H9 (cell line): ENCODE data around the gene NRXN3. TPM values are rescaled to one million over a fixed set of nuclear protein-coding genes. Genes with fewer than 3 reads are reported as not detected.

Experiments used
- DNase-seq: peaks from one replicate; pipeline ENCODE4 v3.0.0-alpha.2; 2017
- H2AFZ ChIP-seq: one replicate; pipeline ENCODE4 v1.6.1; 2013; ENCODE audit warnings: mild to moderate bottlenecking, low read length, control low read depth, moderate library complexity
- H2AK5ac ChIP-seq: 2 replicates; pipeline ENCODE4 v1.6.1; 2013; ENCODE audit warnings: low read length, control low read depth, mixed read lengths; ENCODE audit not compliant: insufficient read length
- H2BK120ac ChIP-seq: one replicate; pipeline ENCODE4 v1.6.1; 2013; ENCODE audit warnings: low read depth, mild to moderate bottlenecking, low read length, control low read depth, inconsistent platforms; ENCODE audit not compliant: poor library complexity, severe bottlenecking
- H2BK12ac ChIP-seq: 2 replicates; pipeline ENCODE4 v1.6.1; 2013; ENCODE audit warnings: low read length, control low read depth, mixed read lengths, low read depth; ENCODE audit not compliant: insufficient read length
- H2BK15ac ChIP-seq: 2 replicates; pipeline ENCODE4 v1.6.1; 2013; ENCODE audit warnings: low read depth, low read length, control low read depth
- H2BK20ac ChIP-seq: one replicate; pipeline ENCODE4 v1.6.1; 2013; ENCODE audit warnings: low read depth, mild to moderate bottlenecking, low read length, control low read depth, inconsistent platforms; ENCODE audit not compliant: poor library complexity, severe bottlenecking
- H2BK5ac ChIP-seq: 2 replicates; pipeline ENCODE4 v1.6.1; 2013; ENCODE audit warnings: low read length, control low read depth, mixed read lengths; ENCODE audit not compliant: insufficient read length
- H3K14ac ChIP-seq: 2 replicates; pipeline ENCODE4 v1.6.1; 2013; ENCODE audit warnings: low read length, control low read depth; ENCODE audit not compliant: insufficient read depth
- H3K18ac ChIP-seq: 2 replicates; pipeline ENCODE4 v1.6.1; 2013; ENCODE audit warnings: low read depth, mild to moderate bottlenecking, mixed read lengths, low read length, control low read depth; ENCODE audit not compliant: insufficient read length
- H3K23ac ChIP-seq: 2 replicates; pipeline ENCODE4 v1.6.1; 2013; ENCODE audit warnings: low read length, control low read depth, mixed read lengths, low read depth; ENCODE audit not compliant: insufficient read length
- H3K23me2 ChIP-seq: 2 replicates; pipeline ENCODE4 v1.6.1; 2013; ENCODE audit warnings: low read depth, mild to moderate bottlenecking, mixed read lengths, low read length, control low read depth; ENCODE audit not compliant: insufficient read length, poor library complexity, severe bottlenecking
- H3K27ac ChIP-seq: 2 replicates; pipeline ENCODE4 v1.5.1; 2013; ENCODE audit warnings: low read length, control low read depth, mixed read lengths, low read depth; ENCODE audit not compliant: insufficient read length
- H3K27me3 ChIP-seq: 2 replicates; pipeline ENCODE4 v1.6.1; 2013; ENCODE audit warnings: low read length, control low read depth, inconsistent platforms; ENCODE audit not compliant: insufficient read depth
- H3K4ac ChIP-seq: 2 replicates; pipeline ENCODE4 v1.6.1; 2013; ENCODE audit warnings: low read depth, mild to moderate bottlenecking, control low read depth, inconsistent platforms, low read length, moderate library complexity
- H3K4me1 ChIP-seq: 2 replicates; pipeline ENCODE4 v1.6.1; 2013; ENCODE audit warnings: low read length, control low read depth, inconsistent platforms; ENCODE audit not compliant: insufficient read depth
- H3K4me2 ChIP-seq: 2 replicates; pipeline ENCODE4 v1.6.1; 2013; ENCODE audit warnings: low read length, control low read depth, mixed read lengths; ENCODE audit not compliant: insufficient read length, insufficient read depth
- H3K56ac ChIP-seq: 2 replicates; pipeline ENCODE4 v1.6.1; 2013; ENCODE audit warnings: low read depth, mild to moderate bottlenecking, mixed read lengths, low read length, control low read depth; ENCODE audit not compliant: insufficient read length
- H3K79me1 ChIP-seq: 2 replicates; pipeline ENCODE4 v1.6.1; 2013; ENCODE audit warnings: low read depth, mild to moderate bottlenecking, moderate library complexity, low read length, control low read depth, inconsistent platforms; ENCODE audit not compliant: insufficient read depth, poor library complexity, severe bottlenecking
- H3K79me2 ChIP-seq: 2 replicates; pipeline ENCODE4 v1.6.1; 2013; ENCODE audit warnings: low read length, control low read depth, inconsistent platforms; ENCODE audit not compliant: insufficient read depth
- H3K9ac ChIP-seq: 2 replicates; pipeline ENCODE4 v1.6.1; 2013; ENCODE audit warnings: low read length, control low read depth, mixed read lengths; ENCODE audit not compliant: insufficient read length; ENCODE audit errors: extremely low read depth
- H3K9me3 ChIP-seq: one replicate; pipeline ENCODE4 v1.6.1; 2013; ENCODE audit warnings: low read depth, low read length, inconsistent platforms; ENCODE audit not compliant: control insufficient read depth
- H3T11ph ChIP-seq: one replicate; pipeline ENCODE4 v1.6.1; 2013; ENCODE audit warnings: mild to moderate bottlenecking, low read length, control low read depth, inconsistent platforms
- H4K20me1 ChIP-seq: one replicate; pipeline ENCODE4 v1.6.1; 2013; ENCODE audit not compliant: control insufficient read depth, insufficient read length, insufficient read depth
- H4K5ac ChIP-seq: 2 replicates; pipeline ENCODE4 v1.6.1; 2013; ENCODE audit warnings: low read depth, mild to moderate bottlenecking, mixed read lengths, low read length, control low read depth; ENCODE audit not compliant: insufficient read length
- H4K8ac ChIP-seq: replicated peaks from 2 replicates; pipeline ENCODE4 v1.6.1; 2013; ENCODE audit warnings: low read length, control low read depth, mixed read lengths, low read depth; ENCODE audit not compliant: insufficient read length
- H4K91ac ChIP-seq: 2 replicates; pipeline ENCODE4 v1.6.1; 2013; ENCODE audit warnings: low read depth, mild to moderate bottlenecking, moderate library complexity, mixed read lengths, low read length, control low read depth; ENCODE audit not compliant: insufficient read length
- H3K27ac Mint-ChIP-seq, 3 experiments: 2 replicates in 2 of 3; 3 replicates in 1 of 3; pipeline ENCODE4 v1.8.0; 2020 to 2021; ENCODE audit warnings: mixed read lengths in 3 of 3, mild to moderate bottlenecking in 1 of 3, moderate library complexity in 1 of 3
- H3K27me3 Mint-ChIP-seq: 2 replicates; pipeline ENCODE4 v1.8.0; 2021; ENCODE audit warnings: low read depth, mild to moderate bottlenecking, moderate library complexity, mixed read lengths
- H3K36me3 Mint-ChIP-seq, 3 experiments: 2 replicates in 2 of 3; 3 replicates in 1 of 3; pipeline ENCODE4 v1.8.0; 2020 to 2021; ENCODE audit warnings: low read depth in 3 of 3, mixed read lengths in 3 of 3; ENCODE audit not compliant: insufficient read depth in 1 of 3
- H3K4me1 Mint-ChIP-seq, 2 experiments: 2 replicates each; pipeline ENCODE4 v1.8.0; 2020; ENCODE audit warnings: mixed read lengths in 2 of 2
- H3K4me3 Mint-ChIP-seq, 2 experiments: 2 replicates in 1 of 2; 3 replicates in 1 of 2; pipeline ENCODE4 v1.8.0; 2020 to 2021; ENCODE audit warnings: mild to moderate bottlenecking in 2 of 2, mixed read lengths in 2 of 2, moderate library complexity in 1 of 2
- H3K9me3 Mint-ChIP-seq, 2 experiments: 2 replicates in 1 of 2; 3 replicates in 1 of 2; pipeline ENCODE4 v1.8.0; 2020; ENCODE audit warnings: mild to moderate bottlenecking in 2 of 2, mixed read lengths in 2 of 2, moderate library complexity in 1 of 2
- CTCF ChIP-seq: fragments of 200-600 bp; sonication (generic); conservative IDR thresholded peaks from 3 replicates; pipeline ENCODE4 v1.8.0; 2021; ENCODE audit warnings: antibody characterized with exemption, mild to moderate bottlenecking
- WGBS: extraction: QIAGEN DNeasy Blood & Tissue Kit; methylation state at CpG from one replicate; pipeline ENCODE4 v1.1.7; 2013; ENCODE audit warnings: missing lambda C conversion rate, low lambda C conversion rate, mixed read lengths; ENCODE audit not compliant: insufficient read length; ENCODE audit errors: extremely low coverage; 5-methylcytosine and 5-hydroxymethylcytosine counted together
- total RNA-seq: library from RNA; stranded (reverse); gene quantifications from 2 replicates; pipeline ENCODE4 v1.2.1, GENCODE V29; 2021

Gene NRXN3
- total RNA-seq, 1 experiment from 2014 or later, result 1.8 TPM

- Histone ChIP-seq H3K23ac (no peak overlapping the region), H4K91ac (no peak overlapping the region), H3K9ac (no peak overlapping the region), H3K56ac (no peak overlapping the region), H3K14ac (no peak overlapping the region), H3K4ac (no peak overlapping the region), H2AFZ (no peak overlapping the region), H2BK12ac (no peak overlapping the region), H2BK5ac (no peak overlapping the region), H3K27ac (no peak overlapping the region), H4K5ac (no peak overlapping the region), H2BK15ac (no peak overlapping the region), H4K8ac (no peak overlapping the region), H2BK20ac (no peak overlapping the region), H3K4me2 (no peak overlapping the region), H3K23me2 (no peaks in the 10 kb centered on the region), H2BK120ac (no peak overlapping the region), H3K79me1 (no peaks in the 10 kb centered on the region), H4K20me1 (no peaks in the 10 kb centered on the region), H3K79me2 (no peaks in the 10 kb centered on the region), H3K4me1 (no peaks in the 10 kb centered on the region), H3T11ph (no peak overlapping the region), H2AK5ac (no peak overlapping the region), H3K27me3 (no peaks in the 10 kb centered on the region), H3K18ac (no peak overlapping the region), H3K9me3 (no peaks in the 10 kb centered on the region)
- no peak for DNase-seq
- H3K27ac Mint-ChIP-seq, result no peak overlapping the region
- no peaks in the 10 kb centered on the region for H3K36me3 Mint-ChIP-seq
- no peaks in the 10 kb centered on the region for H3K9me3 Mint-ChIP-seq
- no peaks in the 10 kb centered on the region for H3K4me1 Mint-ChIP-seq
- WGBS, result no CpG with 5 or more reads among the region's 2 CpGs
- H3K27me3 Mint-ChIP-seq, result no peaks in the 10 kb centered on the region
- TF ChIP-seq CTCF, result no peak
- H3K4me3 Mint-ChIP-seq, result no peak overlapping the region
Measured at GRCh38 chr14:79420725-79421124, 1250.6 kb downstream of the NRXN3 start.
